HG03280 (cell line): ENCODE data around the gene CIPC.

Experiments
- ATAC-seq: cut with Tn5 transposase; IDR thresholded peaks from one replicate; pipeline ENCODE4 v1.9.1; 2021; ENCODE audit warnings: mild to moderate bottlenecking, moderate library complexity; ENCODE audit not compliant: unreplicated experiment

CIPC gene

DNA sequence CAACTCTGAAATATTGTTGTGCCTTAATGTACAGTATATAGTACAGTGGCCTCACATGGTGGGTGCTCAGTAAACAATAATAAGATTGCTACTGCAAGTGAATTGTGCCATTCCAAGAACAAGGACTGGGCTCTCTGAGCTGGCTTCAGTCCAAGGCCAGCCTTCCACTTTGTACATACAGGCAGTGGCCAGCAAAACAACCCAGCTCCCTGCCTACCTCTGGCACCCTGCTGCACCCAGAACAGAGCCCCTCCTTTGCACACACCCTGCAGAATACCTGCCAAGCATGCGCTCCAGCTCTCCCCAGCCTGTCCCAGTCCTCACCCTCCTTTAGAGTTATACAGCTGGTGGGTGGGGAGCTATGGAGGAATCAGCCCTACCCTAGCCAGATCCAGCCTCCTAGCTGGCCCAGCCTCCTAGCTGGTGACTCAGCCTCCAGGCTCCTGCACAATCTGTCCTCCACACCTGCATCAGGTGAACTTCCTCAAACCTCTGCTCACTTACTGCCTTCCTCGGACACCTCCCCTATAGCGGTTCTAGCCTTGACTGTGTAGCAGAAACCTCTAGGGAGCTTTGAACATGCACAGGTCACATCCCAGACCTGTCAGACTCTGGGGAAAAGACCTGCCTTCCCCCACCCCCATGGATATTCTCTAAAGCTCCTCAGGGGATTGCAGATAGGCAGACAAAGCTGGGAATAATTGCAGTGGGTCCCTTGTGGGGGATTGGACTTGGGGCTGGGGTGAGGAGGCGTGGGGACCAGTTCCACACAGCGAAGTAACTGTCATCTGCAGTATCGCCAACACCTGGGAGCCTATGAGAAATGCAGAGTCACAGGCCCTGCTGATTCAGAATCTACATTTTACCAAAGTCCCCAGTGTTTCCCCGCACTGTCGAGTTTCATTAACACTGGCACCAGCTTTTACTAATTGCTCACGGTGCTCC lies 25.6 kb downstream of the CIPC start:
- ATAC-seq: no peak

- no peak for ATAC-seq
Observed at GRCh38 chr14:77124345-77125280, 26.6 kb downstream of the CIPC start.

- no peak for ATAC-seq
Observed at GRCh38 chr14:77125281-77125801, 27.3 kb downstream of the CIPC start.

DNA sequence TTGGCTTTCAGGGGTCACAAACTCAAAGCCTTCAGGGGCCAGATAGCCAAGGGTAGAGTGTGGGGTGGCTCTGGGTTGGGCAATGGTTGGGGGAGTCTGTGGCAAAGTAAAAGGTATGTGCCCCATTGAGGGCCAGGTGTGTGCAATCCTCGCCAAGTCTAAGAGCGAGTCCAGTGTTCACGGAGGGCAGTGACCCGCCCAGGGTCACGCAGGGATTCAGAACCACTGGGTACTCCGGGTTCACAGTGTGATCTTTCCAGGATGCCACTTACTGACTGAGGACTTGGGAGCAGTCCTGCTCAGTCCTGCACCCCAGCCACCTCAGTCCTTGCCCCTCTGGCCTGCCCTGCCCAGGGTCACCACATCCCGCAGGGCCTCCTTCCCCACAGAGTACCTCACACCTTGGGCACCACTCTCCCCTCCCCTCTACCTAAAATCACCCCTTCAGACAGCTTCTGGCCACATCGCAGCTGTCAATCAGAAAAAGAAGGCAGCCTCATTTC lies 27.8 kb downstream of the CIPC start:
- ATAC-seq: no peak

DNA sequence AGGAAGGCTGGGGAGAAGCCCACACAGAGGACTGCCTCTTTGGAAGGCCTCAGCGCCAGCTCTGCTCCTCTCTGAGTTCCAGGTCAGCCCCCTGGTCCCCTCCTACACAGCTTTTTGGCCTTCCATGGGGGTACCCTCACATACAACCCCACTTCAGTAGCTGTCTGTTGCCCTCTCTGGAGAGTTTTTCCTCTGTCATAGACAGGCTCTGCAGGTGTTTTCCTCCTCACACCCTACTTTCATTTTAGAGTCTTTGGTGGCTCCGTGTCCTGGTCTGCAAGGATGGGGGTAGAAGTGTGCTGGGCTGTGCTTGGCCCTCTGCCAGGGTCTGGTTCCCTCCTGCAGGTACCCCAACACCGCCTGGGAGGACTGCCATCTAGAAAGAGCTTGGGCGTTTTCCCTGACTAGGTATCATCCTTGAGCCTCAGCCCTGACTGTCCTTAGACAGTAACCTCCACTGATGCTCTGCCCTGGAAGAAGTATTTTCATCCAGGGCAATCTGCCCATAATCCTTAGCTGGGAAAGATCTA lies 28.5 kb downstream of the CIPC start:
- ATAC-seq: no peak

- no peak for ATAC-seq
Observed at GRCh38 chr14:77128414-77128891, 30.4 kb downstream of the CIPC start.

DNA sequence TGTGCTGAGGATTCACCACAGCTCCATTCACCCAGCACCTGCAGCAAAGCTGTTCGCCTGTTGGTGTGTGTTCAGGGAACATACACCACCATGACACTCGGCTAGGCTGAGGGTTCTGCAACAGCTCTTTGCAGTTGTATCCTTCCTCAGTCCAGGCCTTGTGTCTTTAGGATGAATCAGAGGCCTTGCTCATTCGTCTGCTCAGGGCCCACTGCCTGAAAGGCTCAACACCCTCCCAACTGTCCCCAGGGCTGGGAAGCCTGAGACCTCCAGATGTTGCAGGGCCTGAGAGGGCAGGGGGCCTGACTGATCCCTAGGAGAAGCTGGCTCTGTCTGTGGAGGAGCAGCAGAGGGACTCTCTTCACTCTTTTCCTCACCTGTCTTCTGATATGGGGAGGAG lies 32.3 kb downstream of the CIPC start:
- ATAC-seq: no peak

- no peak for ATAC-seq
Observed at GRCh38 chr14:77131206-77131605, 33.1 kb downstream of the CIPC start.

DNA sequence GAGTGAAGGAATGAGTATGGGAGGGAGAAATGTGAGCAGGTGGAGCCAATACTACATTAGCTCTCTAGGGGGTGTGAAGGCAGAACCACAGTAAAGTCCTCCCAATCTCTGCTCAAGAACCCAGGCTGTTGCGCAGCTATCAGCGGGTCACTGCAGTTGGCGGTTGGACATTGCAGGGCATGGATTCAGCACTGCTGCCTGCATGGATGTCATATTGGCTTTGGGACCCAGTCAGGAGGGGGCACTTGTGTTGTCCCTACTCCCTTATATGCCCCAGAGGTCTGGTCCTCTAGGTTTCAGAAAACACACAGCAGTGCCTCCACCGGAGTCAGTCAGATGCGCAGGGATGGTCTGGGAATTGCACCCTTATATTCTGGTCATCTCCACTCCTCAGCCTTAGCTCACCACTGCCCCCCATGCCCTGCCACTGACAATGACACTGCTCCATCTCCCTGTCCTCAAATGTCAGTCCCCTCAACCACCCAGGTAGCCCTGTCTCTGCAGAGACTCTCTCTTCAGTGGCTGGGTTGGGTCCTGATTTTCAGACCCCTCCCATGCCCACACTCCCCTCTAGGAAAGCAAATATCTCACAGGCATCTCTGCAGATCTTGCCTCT lies 33.9 kb downstream of the CIPC start:
- ATAC-seq: no peak

- ATAC-seq: no peak
Observed at GRCh38 chr14:77133720-77134338, 35.8 kb downstream of the CIPC start.

- no peak for ATAC-seq
Observed at GRCh38 chr14:77139022-77139421, 41.0 kb downstream of the CIPC start.

GRCh38 chr14:77139540-77140358 lies 41.7 kb downstream of the CIPC start:
- ATAC-seq: no peak

DNA sequence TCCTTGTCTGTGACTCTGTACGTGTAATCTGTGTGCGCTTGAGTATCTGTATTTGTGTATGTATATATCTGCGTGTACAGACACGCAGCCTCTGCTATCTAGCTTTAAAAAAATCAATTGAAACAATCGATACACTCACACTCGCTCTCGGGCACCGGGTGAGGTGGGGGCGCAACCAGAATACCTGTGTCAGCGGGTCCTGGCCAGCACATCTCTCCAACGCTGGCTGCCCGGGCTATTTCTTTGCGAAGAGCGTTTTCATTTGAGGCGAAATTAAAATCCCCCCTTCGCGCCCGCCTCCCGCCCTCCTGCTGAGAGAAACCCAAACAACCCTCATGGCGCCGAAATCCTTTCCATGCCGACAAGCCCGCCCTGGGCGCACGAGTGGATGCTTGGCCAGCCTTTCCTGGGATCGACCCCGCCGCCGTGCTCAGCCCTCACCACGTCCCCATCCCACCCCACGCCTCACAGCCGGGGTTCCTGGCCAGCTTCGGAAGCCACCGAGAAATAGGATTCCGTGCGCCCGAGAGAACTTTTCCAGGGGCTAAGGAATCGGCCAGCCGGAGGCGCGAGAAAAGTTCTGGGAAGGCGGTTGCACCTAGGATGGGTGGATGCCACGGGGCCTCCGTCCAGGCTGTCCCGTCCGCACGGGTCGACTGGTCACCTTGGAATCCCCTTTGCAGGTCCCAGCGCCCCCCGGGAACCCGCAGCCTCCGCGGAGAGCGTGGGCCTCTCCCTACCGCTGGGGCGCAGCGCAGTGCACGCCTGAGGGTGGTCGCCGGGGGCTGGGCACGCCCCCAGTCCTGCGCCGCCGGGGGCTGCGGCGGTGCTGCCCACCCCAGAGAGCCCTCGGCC lies 42.5 kb downstream of the CIPC start:
- ATAC-seq: no peak

DNA sequence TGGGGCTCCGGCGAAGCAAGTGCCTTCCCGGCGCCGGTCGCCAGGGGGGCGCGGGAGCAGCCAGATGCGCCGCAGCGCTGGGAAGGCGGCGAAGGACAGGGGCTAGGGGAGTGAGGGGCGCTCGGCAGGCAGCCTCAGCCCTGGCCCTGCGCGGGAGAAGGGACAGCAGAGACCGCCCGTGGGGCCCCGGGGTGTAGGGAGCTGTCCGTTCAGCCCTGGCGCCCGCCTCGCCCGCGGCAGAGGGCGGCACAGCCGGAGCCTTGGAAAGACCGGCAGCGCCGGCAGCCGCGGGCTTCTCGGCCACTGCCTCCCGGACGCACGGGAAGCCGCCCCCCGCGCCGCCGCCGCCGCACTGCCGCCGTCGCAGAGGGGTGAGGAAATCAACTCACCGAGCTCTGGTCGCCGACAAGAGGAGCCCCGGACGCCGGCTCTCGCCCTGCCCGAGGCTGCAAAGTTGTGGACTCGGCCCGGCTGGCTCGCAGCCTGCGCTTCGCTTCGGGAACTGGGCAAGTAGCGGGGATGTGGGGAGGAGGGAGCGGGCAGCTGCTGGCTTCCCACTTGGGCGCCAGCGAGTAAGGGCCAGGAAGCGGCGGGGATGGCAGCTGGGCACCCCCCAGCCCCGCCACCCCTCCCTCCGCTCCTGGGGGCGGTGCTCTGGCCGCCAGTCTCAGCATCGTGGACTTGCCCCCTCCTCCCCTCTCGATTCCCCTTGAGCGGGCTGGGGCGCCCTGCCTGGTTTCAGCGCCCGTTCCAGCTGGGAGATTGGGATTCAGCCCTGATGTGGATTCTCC lies 43.4 kb downstream of the CIPC start, which contains the start of gene ZDHHC22:
Gene ZDHHC22 (minus strand): TSS at position 578 of the 791 bp plus-strand sequence. CDS start 2,053 bp downstream, outside the sequence.
- ATAC-seq: no peak

GRCh38 chr14:77142005-77142800 lies 44.1 kb downstream of the CIPC start:
- ATAC-seq: no peak

GRCh38 chr14:77143071-77143470 lies 45.0 kb downstream of the CIPC start:
- ATAC-seq: no peak
